GM12891 (cell line): Measurements from ENCODE around the gene CDK11A.
"Not testable (repeated sequence)": the region's sequence is repeated elsewhere in the genome, so short reads cannot be mapped to it uniquely, and the experiment has no call there.

Experiments used
- DNase-seq: peaks from one replicate; pipeline ENCODE4 v3.0.0; 2011; ENCODE audit warnings: low spot score; ENCODE audit not compliant: insufficient read length
- FAIRE-seq: peaks from 2 replicates; lab custom pipeline; 2011; peaks lifted over from hg19 to GRCh38; lab: Jason Lieb, UNC
- PAX5 ChIP-seq: IDR thresholded peaks from 2 replicates; pipeline ENCODE4 v1.6.1; 2011; ENCODE audit warnings: low read length, moderate library complexity, mild to moderate bottlenecking; ENCODE audit not compliant: insufficient read depth, severe bottlenecking
- POLR2A ChIP-seq: IDR thresholded peaks from 2 replicates; pipeline ENCODE4 v1.6.1; 2011; ENCODE audit warnings: low read depth, low read length, control low read depth
- POLR2AphosphoS5 ChIP-seq: IDR thresholded peaks from 2 replicates; pipeline ENCODE4 v1.6.1; 2011; ENCODE audit warnings: low read depth, low read length, control low read depth
- POU2F2 ChIP-seq: IDR thresholded peaks from 2 replicates; pipeline ENCODE4 v1.6.1; 2011; ENCODE audit warnings: low read depth, mild to moderate bottlenecking, control low read depth, low read length, moderate library complexity
- SPI1 ChIP-seq: IDR thresholded peaks from 2 replicates; pipeline ENCODE4 v1.6.1; 2011; ENCODE audit warnings: low read depth, low read length, control low read depth
- TAF1 ChIP-seq: IDR thresholded peaks from 2 replicates; pipeline ENCODE4 v1.6.1; 2011; ENCODE audit warnings: low read depth, low read length, control low read depth

CDK11A gene

GRCh38 chr1:1703796-1704195, 20.4 kb downstream of the CDK11A start:
- FAIRE-seq = no peak
- no peak for TF ChIP-seq PAX5
- TF ChIP-seq TAF1 = no peak
- no peak for TF ChIP-seq SPI1
- TF ChIP-seq POLR2A = no peak
- TF ChIP-seq POU2F2 = no peak
- TF ChIP-seq POLR2AphosphoS5 = no peak
- no peak for DNase-seq

GRCh38 chr1:1702506-1702905, 21.7 kb downstream of the CDK11A start:
- not testable (repeated sequence) for DNase-seq, FAIRE-seq

- FAIRE-seq, DNase-seq: not testable (repeated sequence)
These were observed 23.6 kb downstream of the CDK11A start for GRCh38 chr1:1700557-1700956.

- not testable (repeated sequence) for DNase-seq
- FAIRE-seq = peak; percentile 78
These were observed 24.1 kb downstream of the CDK11A start for GRCh38 chr1:1700067-1700466.

- DNase-seq = not testable (repeated sequence)
- peak; percentile 48 for FAIRE-seq
These were observed 25.1 kb downstream of the CDK11A start for GRCh38 chr1:1699061-1699460.

- not testable (repeated sequence) for DNase-seq, FAIRE-seq
These were observed 26.6 kb downstream of the CDK11A start for GRCh38 chr1:1697358-1698183.

- not testable (repeated sequence) for DNase-seq
These were observed 27.5 kb downstream of the CDK11A start for GRCh38 chr1:1696431-1697357.

GRCh38 chr1:1692714-1693647, 31.2 kb downstream of the CDK11A start, which contains the start of gene SLC35E2B:
TSS of gene SLC35E2B (minus strand) at chr1:1692795. CDS start at chr1:1676699, 16,096 bp downstream.
- FAIRE-seq = peak; percentile 100
- DNase-seq = not testable (repeated sequence)
- TF ChIP-seq PAX5 = peak; percentile 29

More at GRCh38 chr1:1696431-1697357, 27.5 kb downstream of the CDK11A start:
- FAIRE-seq = not testable (repeated sequence)

- not testable (repeated sequence) for DNase-seq
These were observed 31.8 kb downstream of the CDK11A start for GRCh38 chr1:1692324-1692713.

GRCh38 chr1:1691443-1691842, 32.7 kb downstream of the CDK11A start:
- DNase-seq, FAIRE-seq: not testable (repeated sequence)

More at GRCh38 chr1:1692324-1692713, 31.8 kb downstream of the CDK11A start:
- not testable (repeated sequence) for FAIRE-seq

GRCh38 chr1:1689526-1689925, 34.6 kb downstream of the CDK11A start:
- DNase-seq, FAIRE-seq: not testable (repeated sequence)

GRCh38 chr1:1687846-1688245, 36.3 kb downstream of the CDK11A start:
- TF ChIP-seq POU2F2 (no peak), PAX5 (no peak), TAF1 (no peak), POLR2A (no peak), POLR2AphosphoS5 (no peak), SPI1 (no peak)
- FAIRE-seq = no peak
- DNase-seq = peak; percentile 4
